Left ventricle myocardium superior (tissue), 1 donor: Measurements from ENCODE around the gene TXN2. TPM values are rescaled to one million over a fixed set of nuclear protein-coding genes. Genes with fewer than 3 reads are reported as not detected.

ENCODE experiments used
- ATAC-seq: fragments of 200-7000 bp; cut with Tn5 transposase; one replicate; pipeline ENCODE4 v1.9.1; 2020; ENCODE audit warnings: mild to moderate bottlenecking, moderate library complexity
- DNase-seq: peaks from one replicate; pipeline ENCODE4 v3.0.0-alpha.2; 2020
- intact Hi-C: fragments of 100-400 bp; cut with micrococcal nuclease; formaldehyde crosslinking; loops from one replicate; pipeline ENCODE4 v1.11.0; 2022
- total RNA-seq: library from RNA; stranded (reverse); fragmentation: NEBNext Ultra II Directional; extraction: Animal tissue kit (Norgen Biotek cat#: 25700); gene quantifications from one replicate; pipeline ENCODE4 v1.2.1, GENCODE V29; 2021
- donor health status: DM: no; HTN: yes; CAD: no; lungs with severe emphysema.

Gene TXN2
- total RNA-seq, 1 donor from 2014 or later, result 131 TPM

GRCh38 chr22:36492109-36492508 lies 10.7 kb upstream of the TXN2 start:
- intact Hi-C loops, result no loop called here
- DNase-seq (no peak), ATAC-seq (no peak)

GRCh38 chr22:36491155-36491554 lies 9.7 kb upstream of the TXN2 start:
- ATAC-seq (no peak), DNase-seq (no peak)
- intact Hi-C loops, result no loop called here

- intact Hi-C loops, result no loop called here
- ATAC-seq (no peak), DNase-seq (no peak)
Observed at GRCh38 chr22:36486619-36487384, 5.4 kb upstream of the TXN2 start.

- ATAC-seq (no peak), DNase-seq (no peak)
- intact Hi-C loops, result no loop called here
Observed at GRCh38 chr22:36480941-36481392, 473 bp downstream of the TXN2 start.

GRCh38 chr22:36478966-36479365 lies 2.5 kb downstream of the TXN2 start:
- intact Hi-C loops, result no loop called here
- ATAC-seq, result no peak
- DNase-seq, result no peak

- intact Hi-C loops, result no loop called here
- no peak for ATAC-seq
- no peak for DNase-seq
Observed at GRCh38 chr22:36475341-36475740, 6.1 kb downstream of the TXN2 start.

- intact Hi-C loops, result loop anchor here (5.0 kb wide), 1 partner anchor 170 kb away; no protein-coding TSS in a partner anchor
- no peak for ATAC-seq
- DNase-seq, result no peak
Observed at GRCh38 chr22:36472689-36473088, 8.8 kb downstream of the TXN2 start.

GRCh38 chr22:36471341-36471821 lies 10.1 kb downstream of the TXN2 start:
- intact Hi-C loops, result loop anchor here (5.0 kb wide), 1 partner anchor 169 kb away; no protein-coding TSS in a partner anchor
- no peak for ATAC-seq
- DNase-seq, result no peak

- intact Hi-C loops, result loop anchor here (5.0 kb wide), 1 partner anchor 169 kb away; no protein-coding TSS in a partner anchor
- ATAC-seq, result no peak
- no peak for DNase-seq
Observed at GRCh38 chr22:36470994-36471331, 10.5 kb downstream of the TXN2 start.

GRCh38 chr22:36470162-36470993 lies 11.1 kb downstream of the TXN2 start:
- DNase-seq (peak; percentile 83), ATAC-seq (peak; percentile 67)
- intact Hi-C loops, result loop anchor here (5.0 kb wide), 1 partner anchor 168 kb away; no protein-coding TSS in a partner anchor

- ATAC-seq, result peak; percentile 8
- peak; percentile 44 for DNase-seq
- intact Hi-C loops, result no loop called here
Observed at GRCh38 chr22:36469094-36469710, 12.2 kb downstream of the TXN2 start.

- DNase-seq, result peak; percentile 47
- intact Hi-C loops, result no loop called here
Observed at GRCh38 chr22:36467946-36468345, 13.5 kb downstream of the TXN2 start.

GRCh38 chr22:36467042-36467810 lies 14.2 kb downstream of the TXN2 start:
- intact Hi-C loops, result no loop called here
- DNase-seq, result peak; percentile 87
- peak; percentile 49 for ATAC-seq

More at GRCh38 chr22:36467946-36468345, 13.5 kb downstream of the TXN2 start:
- peak; percentile 7 for ATAC-seq

GRCh38 chr22:36466258-36466657 lies 15.2 kb downstream of the TXN2 start:
- DNase-seq (no peak), ATAC-seq (no peak)
- intact Hi-C loops, result no loop called here

GRCh38 chr22:36465232-36466021 lies 16.0 kb downstream of the TXN2 start:
- intact Hi-C loops, result no loop called here
- DNase-seq (peak; percentile 86), ATAC-seq (peak; percentile 71)

GRCh38 chr22:36464715-36465231 lies 16.7 kb downstream of the TXN2 start:
- intact Hi-C loops, result no loop called here
- DNase-seq, result no peak
- peak; percentile 0 for ATAC-seq

GRCh38 chr22:36463783-36464184 lies 17.7 kb downstream of the TXN2 start:
- ATAC-seq, result peak; percentile 0
- intact Hi-C loops, result no loop called here
- peak; percentile 62 for DNase-seq
